Chondrocyte (in vitro differentiated cells): ENCODE measurements around the gene STUB1. TPM values are rescaled to one million over a fixed set of nuclear protein-coding genes. Genes with fewer than 3 reads are reported as not detected.

Experiments used
- DNase-seq: peaks from one replicate; pipeline ENCODE4 v3.0.0; 2021; ENCODE audit warnings: mixed read lengths, low spot score
- H3K27ac Mint-ChIP-seq: one replicate; pipeline ENCODE4 v1.8.0; 2021; ENCODE audit warnings: mild to moderate bottlenecking, moderate library complexity, mixed read lengths; ENCODE audit not compliant: unreplicated experiment
- H3K27me3 Mint-ChIP-seq: 2 replicates; pipeline ENCODE4 v1.8.0; 2021; ENCODE audit warnings: low read depth, mixed read lengths
- H3K36me3 Mint-ChIP-seq: 2 replicates; pipeline ENCODE4 v1.8.0; 2021; ENCODE audit warnings: low read depth, mixed read lengths
- H3K4me1 Mint-ChIP-seq: 2 replicates; pipeline ENCODE4 v1.8.0; 2021; ENCODE audit warnings: low read depth, mild to moderate bottlenecking, mixed read lengths
- H3K4me3 Mint-ChIP-seq: one replicate; pipeline ENCODE4 v1.8.0; 2021; ENCODE audit warnings: mild to moderate bottlenecking, moderate library complexity, mixed read lengths; ENCODE audit not compliant: unreplicated experiment
- H3K9me3 Mint-ChIP-seq: 2 replicates; pipeline ENCODE4 v1.8.0; 2021; ENCODE audit warnings: low read depth, mixed read lengths
- total RNA-seq: library from RNA; stranded (reverse); gene quantifications from 3 replicates; pipeline ENCODE4 v1.2.1, GENCODE V29; 2021
- TF ChIP-seq, protein P1 (sequence below): fragments of 200-600 bp; sonication (generic); IDR thresholded peaks from 2 replicates; pipeline ENCODE4 v1.5.0; 2021; ENCODE audit warnings: antibody characterized with exemption, mild to moderate bottlenecking, moderate library complexity

Gene STUB1
- total RNA-seq, 1 donor from 2014 or later: 89.7 TPM

DNA sequence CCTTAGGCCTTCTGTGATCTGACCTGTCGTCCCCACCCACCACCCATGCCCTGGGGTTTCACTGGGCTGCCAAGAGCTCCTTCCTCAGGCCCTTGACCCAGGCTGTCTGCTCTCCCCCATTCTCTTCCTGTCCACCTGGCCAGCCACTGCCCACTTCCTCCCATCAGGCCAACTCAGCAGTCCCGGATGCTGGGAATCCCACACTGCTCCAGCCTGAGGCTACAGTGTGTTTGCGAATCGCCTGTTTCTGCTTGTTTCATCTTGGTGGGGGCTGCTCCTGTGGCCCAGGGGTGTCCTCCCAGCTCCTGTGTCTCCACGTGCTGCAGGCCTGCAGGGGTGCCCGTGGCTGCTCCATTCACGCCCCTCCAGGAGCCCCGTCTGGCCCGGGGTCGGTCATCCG lies 33.9 kb downstream of the STUB1 start:
- DNase-seq: no peak
- TF ChIP-seq, protein P1, sequence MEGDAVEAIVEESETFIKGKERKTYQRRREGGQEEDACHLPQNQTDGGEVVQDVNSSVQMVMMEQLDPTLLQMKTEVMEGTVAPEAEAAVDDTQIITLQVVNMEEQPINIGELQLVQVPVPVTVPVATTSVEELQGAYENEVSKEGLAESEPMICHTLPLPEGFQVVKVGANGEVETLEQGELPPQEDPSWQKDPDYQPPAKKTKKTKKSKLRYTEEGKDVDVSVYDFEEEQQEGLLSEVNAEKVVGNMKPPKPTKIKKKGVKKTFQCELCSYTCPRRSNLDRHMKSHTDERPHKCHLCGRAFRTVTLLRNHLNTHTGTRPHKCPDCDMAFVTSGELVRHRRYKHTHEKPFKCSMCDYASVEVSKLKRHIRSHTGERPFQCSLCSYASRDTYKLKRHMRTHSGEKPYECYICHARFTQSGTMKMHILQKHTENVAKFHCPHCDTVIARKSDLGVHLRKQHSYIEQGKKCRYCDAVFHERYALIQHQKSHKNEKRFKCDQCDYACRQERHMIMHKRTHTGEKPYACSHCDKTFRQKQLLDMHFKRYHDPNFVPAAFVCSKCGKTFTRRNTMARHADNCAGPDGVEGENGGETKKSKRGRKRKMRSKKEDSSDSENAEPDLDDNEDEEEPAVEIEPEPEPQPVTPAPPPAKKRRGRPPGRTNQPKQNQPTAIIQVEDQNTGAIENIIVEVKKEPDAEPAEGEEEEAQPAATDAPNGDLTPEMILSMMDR: no peak
- no peaks in the 10 kb centered on the region for H3K9me3 Mint-ChIP-seq
- no peak overlapping the region for H3K4me3 Mint-ChIP-seq
- no peak overlapping the region for H3K27ac Mint-ChIP-seq
- no peaks in the 10 kb centered on the region for H3K36me3 Mint-ChIP-seq
- H3K27me3 Mint-ChIP-seq: peaks cover 1% of the 10 kb centered on the region
- peaks cover 21% of the 10 kb centered on the region for H3K4me1 Mint-ChIP-seq

- peaks cover 1% of the 10 kb centered on the region for H3K27me3 Mint-ChIP-seq
- H3K4me1 Mint-ChIP-seq: peaks cover 23% of the 10 kb centered on the region
- no peaks in the 10 kb centered on the region for H3K36me3 Mint-ChIP-seq
- H3K27ac Mint-ChIP-seq: peak within 1 kb of the TSS; percentile 17
- no peaks in the 10 kb centered on the region for H3K9me3 Mint-ChIP-seq
- TF ChIP-seq, protein P1: peak; percentile 7
- peak within 1 kb of the TSS; percentile 70 for H3K4me3 Mint-ChIP-seq
- no peak for DNase-seq
Measured at GRCh38 chr16:714558-715476, 34.6 kb downstream of the STUB1 start, which contains the start of gene METRN. METRN (plus strand) TSS chr16:715118; CDS start chr16:715290, 172 bp downstream.

DNA sequence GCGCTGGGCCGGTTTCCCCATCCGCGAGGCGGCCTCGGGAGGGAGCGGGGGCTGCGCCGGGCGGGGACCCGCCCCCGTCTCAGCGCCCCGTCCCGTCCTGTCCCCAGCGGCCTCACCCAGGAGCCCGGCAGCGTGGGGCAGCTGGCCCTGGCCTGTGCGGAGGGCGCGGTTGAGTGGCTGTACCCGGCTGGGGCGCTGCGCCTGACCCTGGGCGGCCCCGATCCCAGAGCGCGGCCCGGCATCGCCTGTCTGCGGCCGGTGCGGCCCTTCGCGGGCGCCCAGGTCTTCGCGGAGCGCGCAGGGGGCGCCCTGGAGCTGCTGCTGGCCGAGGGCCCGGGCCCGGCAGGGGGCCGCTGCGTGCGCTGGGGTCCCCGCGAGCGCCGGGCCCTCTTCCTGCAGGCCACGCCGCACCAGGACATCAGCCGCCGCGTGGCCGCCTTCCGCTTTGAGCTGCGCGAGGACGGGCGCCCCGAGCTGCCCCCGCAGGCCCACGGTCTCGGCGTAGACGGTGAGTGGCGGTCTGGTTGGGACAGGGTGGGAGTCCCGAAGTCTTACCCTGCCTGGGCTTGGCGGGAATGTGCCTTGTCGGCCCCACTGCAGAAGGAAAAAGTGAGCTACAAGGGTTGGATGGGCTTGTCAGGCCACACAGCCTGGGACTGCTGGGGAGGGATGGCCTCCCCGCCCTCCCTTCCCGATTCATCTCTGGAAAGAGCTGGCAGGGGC lies 35.4 kb downstream of the STUB1 start:
- Mint-ChIP-seq H3K27me3 (no peaks in the 10 kb centered on the region), H3K36me3 (no peaks in the 10 kb centered on the region), H3K27ac (peak overlapping the region; percentile 17), H3K4me1 (peaks cover 28% of the 10 kb centered on the region), H3K9me3 (no peaks in the 10 kb centered on the region), H3K4me3 (peak overlapping the region; percentile 70)
- TF ChIP-seq, protein P1: peak; percentile 66
- no peak for DNase-seq

DNA sequence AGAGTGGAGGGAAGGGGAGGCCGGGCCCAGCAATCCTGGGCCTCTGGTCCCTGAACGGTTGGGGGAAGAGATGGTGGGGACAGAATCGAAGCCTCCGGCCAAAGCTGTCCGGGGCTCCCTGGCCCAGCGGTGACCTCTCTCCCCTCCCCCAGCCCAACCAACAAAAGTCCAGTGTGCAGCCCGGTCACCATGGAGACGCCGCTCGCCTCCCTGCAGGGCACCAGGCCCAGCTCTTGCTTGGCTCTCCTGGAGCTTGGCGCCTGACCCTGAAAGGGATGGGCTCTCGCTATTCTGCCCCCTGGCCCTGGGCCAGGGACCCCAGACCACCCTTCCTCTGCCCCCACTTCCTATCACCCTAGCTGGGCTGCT lies 36.0 kb downstream of the STUB1 start:
- Mint-ChIP-seq H3K27ac (peak overlapping the region; percentile 17), H3K4me3 (peak overlapping the region; percentile 70), H3K27me3 (no peaks in the 10 kb centered on the region), H3K9me3 (no peaks in the 10 kb centered on the region), H3K4me1 (peaks cover 28% of the 10 kb centered on the region), H3K36me3 (no peaks in the 10 kb centered on the region)
- no peak for DNase-seq
- TF ChIP-seq, protein P1: no peak

- no peaks in the 10 kb centered on the region for H3K9me3 Mint-ChIP-seq
Measured at GRCh38 chr16:716768-717325, 36.6 kb downstream of the STUB1 start.

More at GRCh38 chr16:716768-717325, 36.6 kb downstream of the STUB1 start:
- H3K4me1 Mint-ChIP-seq: peaks cover 28% of the 10 kb centered on the region
- H3K27ac Mint-ChIP-seq: no peak overlapping the region
- TF ChIP-seq, protein P1: no peak
- DNase-seq: no peak
- no peaks in the 10 kb centered on the region for H3K27me3 Mint-ChIP-seq
- H3K4me3 Mint-ChIP-seq: no peak overlapping the region
- no peaks in the 10 kb centered on the region for H3K36me3 Mint-ChIP-seq
